GM23248 (cell line): ENCODE results near the gene EEF2K.

Experiments used
- EZH2 ChIP-seq: fragments of 200-600 bp; sonication (generic); IDR thresholded peaks from 2 replicates; pipeline ENCODE4 v1.6.1; 2018; ENCODE audit warnings: antibody characterized with exemption, mild to moderate bottlenecking; ENCODE audit not compliant: insufficient read depth, poor library complexity, severe bottlenecking
- EZH2phosphoT487 ChIP-seq: fragments of 200-600 bp; sonication (generic); IDR thresholded peaks from 2 replicates; pipeline ENCODE4 v1.6.1; 2018; ENCODE audit warnings: antibody characterized with exemption, moderate library complexity, mild to moderate bottlenecking, low read depth; ENCODE audit not compliant: insufficient read depth

DNA sequence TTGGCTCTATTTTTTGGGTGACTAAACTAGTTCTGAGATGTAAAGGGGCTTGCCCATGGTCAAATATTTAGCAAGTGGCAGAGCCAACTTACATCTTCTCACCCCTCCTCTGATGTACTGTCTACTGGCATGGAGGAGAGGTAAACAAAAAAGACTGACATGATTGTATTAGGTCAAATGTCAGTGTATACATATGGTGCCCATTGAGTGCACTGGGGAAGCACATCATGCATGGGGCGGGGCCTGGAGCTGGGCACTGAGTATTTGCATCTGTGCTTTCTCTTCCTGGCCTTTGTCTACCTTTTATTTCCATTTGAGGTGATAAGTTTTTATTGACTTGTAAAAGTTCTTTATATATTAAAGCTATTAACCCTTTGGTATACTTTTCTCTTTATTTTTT is 68.8 kb downstream of the EEF2K start:
- no peak for TF ChIP-seq EZH2phosphoT487
- TF ChIP-seq EZH2: no peak
